Amniotic epithelial cell (primary cell): ENCODE measurements around the gene COL27A1.

Experiments
- DNase-seq: peaks from one replicate; pipeline ENCODE4 v3.0.0-alpha.2; 2010; ENCODE audit warnings: low read depth

Gene COL27A1

GRCh38 chr9:114155263-114155994, at the start of gene COL27A1:
Gene COL27A1, plus strand, starts transcription at chr9:114155537. Its CDS starts 414 bp downstream, at chr9:114155951.
- DNase-seq = peak; percentile 43

- no peak for DNase-seq
Measured at GRCh38 chr9:114107286-114108001, 47.9 kb upstream of the COL27A1 start.

- DNase-seq = peak; percentile 63
Measured at GRCh38 chr9:114108016-114108833, 47.1 kb upstream of the COL27A1 start.

GRCh38 chr9:114109124-114109523, 46.2 kb upstream of the COL27A1 start:
- peak; percentile 28 for DNase-seq

- peak; percentile 85 for DNase-seq
Measured at GRCh38 chr9:114110180-114110579, 45.2 kb upstream of the COL27A1 start.

- DNase-seq = no peak
Measured at GRCh38 chr9:114112325-114112724, 43.0 kb upstream of the COL27A1 start.

GRCh38 chr9:114112778-114113584, 42.4 kb upstream of the COL27A1 start:
- DNase-seq = peak; percentile 67

- DNase-seq = no peak
Measured at GRCh38 chr9:114114364-114114763, 41.0 kb upstream of the COL27A1 start.

GRCh38 chr9:114115654-114116125, 39.6 kb upstream of the COL27A1 start:
- DNase-seq = no peak

GRCh38 chr9:114116126-114116747, 39.1 kb upstream of the COL27A1 start:
- DNase-seq = no peak

- DNase-seq = no peak
Measured at GRCh38 chr9:114117614-114117995, 37.7 kb upstream of the COL27A1 start.

GRCh38 chr9:114117996-114118830, 37.1 kb upstream of the COL27A1 start:
- DNase-seq = no peak

- DNase-seq = no peak
Measured at GRCh38 chr9:114119242-114120191, 35.8 kb upstream of the COL27A1 start.

GRCh38 chr9:114120192-114121014, 34.9 kb upstream of the COL27A1 start:
- DNase-seq = no peak

- DNase-seq = no peak
Measured at GRCh38 chr9:114121227-114122135, 33.9 kb upstream of the COL27A1 start.

- DNase-seq = no peak
Measured at GRCh38 chr9:114122136-114123027, 33.0 kb upstream of the COL27A1 start.
